GM18520 (cell line): ENCODE measurements around the gene WDR5.

Experiments
- ATAC-seq: cut with Tn5 transposase; IDR thresholded peaks from one replicate; pipeline ENCODE4 v1.9.1; 2021; ENCODE audit not compliant: unreplicated experiment

WDR5 gene

DNA sequence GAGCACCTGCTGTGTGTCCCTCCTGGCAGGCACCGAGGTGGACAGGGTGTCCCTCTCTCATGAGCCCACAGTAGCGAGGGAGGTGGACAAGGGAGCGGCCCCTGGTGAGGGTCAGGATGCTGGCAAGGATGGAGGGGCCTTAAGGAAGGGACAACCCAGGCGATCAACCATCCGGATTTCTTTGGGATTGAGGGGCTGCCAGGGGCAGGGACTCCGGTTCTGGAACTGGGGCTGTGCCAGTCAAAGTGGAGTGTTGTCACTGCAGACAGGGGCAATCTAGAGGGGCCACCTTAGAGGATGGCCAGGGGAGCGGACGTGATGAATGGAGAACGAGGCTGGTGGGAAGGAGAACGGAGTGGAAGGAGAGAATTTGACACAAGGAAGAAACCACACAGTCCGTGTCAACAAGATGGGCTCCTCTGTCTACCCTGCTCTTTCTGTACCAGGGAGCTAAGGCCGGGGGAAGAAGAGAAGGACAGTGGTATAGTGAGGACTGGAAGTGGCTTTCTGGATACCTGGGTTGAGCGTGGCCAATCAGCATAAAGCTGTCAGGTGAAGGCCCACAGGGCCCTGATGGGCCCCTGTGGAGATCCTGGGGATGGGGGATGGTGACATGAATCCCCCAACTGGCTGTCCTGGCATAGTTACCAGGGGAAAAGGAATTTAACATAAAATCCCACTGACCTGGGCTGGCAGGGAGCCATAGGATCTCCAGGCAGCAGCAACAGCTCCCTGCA is 4.2 kb upstream of the WDR5 start:
- ATAC-seq: no peak

DNA sequence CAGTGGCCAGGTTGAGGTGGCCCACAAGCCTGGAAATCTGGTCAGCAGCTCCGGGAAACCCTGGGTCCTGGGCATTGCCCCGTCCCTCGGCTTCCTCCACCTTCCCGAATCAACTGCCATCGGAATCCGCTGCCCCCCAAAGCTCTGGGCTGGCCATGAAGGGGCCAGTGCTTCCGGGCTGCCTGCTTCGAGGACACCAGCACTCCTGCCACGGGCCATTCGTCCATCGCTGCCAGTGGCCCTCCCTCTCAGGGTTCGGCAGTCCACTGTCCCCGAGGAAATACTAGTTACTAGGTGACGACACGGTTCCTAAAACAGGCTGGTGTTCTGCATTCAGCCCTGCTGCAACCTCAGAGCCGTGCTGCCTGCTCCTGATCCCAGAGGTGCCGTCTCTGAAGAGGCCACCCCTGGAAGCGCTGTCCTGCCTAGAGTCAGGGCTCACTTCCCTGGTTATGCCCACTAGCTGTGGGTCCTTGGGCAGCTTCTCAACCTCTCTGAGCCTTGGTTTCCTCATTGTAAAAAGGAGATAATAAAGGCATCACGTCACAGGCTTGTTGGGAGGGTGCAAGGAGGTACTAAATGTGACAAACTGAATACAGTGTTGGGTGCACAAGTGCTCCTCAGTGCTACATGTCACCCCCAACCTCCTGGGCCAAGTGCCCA is 3.5 kb upstream of the WDR5 start:
- ATAC-seq: no peak

DNA sequence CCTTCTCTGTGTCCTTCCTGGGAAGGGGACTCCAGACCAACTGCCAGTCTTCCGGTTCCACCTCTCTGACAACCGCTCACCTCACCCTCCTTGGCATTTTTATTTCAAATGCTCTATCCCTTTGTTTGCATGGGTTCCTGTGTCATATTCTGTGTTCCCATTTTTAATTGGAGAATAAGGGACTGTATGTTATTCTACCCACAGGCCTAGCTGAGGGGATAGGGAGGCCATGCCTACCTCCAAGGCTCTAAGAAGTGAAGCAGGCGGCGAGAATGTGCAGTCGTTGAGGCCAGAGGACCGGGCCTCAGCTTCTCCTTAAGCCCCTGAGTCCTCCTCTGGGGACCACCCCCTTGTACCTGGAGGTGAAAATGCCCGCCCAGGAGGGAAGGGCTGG is 936 bp upstream of the WDR5 start:
- no peak for ATAC-seq

DNA sequence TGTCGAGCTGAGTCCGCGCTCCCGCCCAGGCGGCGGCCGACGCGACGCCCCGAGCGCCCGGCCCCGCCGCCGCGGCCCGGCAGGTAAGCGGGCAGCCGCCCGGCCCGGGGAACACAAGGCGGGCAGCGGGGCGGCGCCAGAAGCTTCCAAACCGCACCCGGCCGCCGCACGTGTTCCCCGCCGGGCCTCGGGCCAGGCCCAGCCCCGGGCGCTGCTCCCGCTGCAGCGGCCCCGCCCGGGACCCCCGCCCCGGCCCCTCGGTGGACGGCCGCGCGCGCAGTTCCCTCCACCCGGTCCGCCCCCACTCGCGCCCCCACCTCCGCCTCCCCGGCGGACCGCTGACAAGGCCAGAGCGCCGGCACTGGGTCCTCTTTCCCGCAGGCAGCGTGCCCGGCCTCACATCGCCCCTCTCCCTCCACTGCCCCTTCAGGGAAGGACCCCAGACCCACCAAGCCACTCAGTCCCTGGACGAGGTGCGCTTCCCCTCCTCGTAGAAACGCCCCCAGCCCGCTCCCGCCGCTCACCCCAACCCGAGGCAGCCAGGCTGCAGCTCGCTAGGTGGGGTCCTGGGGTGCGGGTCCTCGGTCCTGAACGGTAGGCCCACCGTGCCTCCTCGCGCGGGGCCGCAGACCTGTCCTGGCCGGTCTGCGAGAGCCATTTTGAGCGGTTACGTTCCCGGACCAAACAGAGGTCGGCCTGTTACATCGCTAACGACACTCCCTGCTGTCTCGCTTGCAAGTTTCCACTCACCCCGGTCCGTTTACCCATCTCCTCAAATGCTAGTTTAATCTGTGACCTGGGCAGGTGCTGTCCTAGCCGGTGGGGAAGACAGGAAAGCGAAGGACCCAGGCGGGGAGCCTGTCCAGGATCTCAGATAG is 475 bp downstream of the WDR5 start:
- peak; percentile 11 for ATAC-seq

DNA sequence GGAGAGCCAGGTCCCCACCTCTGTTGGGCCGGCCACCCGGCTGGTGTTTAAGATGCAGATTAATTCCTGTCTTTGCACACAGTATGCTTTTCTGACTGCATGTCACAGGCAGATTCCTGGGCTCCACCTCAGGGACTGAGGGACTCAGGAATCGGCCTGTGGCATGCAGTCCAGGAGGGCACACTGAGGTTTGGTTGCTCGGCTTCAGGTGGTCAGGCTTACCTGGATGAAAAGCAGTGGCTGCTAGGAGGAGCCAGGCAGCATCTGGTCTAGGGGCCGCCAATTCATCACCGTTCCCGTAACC is 1.1 kb downstream of the WDR5 start:
- no peak for ATAC-seq

DNA sequence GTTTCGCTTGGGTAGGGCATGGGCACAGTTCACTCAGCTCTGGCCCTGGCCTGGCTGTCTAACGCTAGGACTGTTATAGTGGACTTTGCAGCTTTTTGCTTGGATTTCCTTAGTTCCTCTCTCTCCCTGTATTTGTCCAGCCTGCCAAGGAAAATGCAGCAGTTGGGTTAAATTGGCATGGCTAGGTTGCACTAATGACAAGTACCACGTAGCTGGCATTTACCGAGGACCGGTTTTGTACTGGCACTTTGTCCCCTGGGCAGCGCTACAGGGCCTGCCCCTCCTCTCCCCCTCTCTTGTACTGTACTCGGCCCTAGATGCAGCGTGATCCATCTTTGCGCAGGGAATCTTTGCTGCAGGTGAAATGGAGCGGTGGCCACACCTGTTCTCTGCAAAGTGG is 2.4 kb downstream of the WDR5 start:
- ATAC-seq: no peak

DNA sequence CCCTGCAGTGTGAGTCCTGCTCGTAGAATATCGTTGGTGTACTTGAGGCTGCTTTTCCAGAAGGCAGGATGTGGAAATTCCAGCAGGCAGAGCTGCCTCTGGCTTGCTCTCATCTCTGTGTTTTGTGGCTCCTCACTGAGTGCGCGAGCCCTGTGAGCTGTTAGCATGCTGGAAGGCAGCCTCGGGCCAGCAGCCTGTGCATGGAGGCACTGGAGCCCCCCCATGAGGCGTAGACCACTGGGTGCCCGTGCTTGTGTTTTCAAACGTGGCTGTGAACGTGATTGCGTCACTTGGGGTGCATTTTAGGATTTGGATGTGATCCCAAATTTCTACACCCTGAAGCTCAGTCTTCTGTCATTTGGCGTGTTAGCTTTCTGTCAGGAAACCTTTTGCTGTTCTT is 3.2 kb downstream of the WDR5 start:
- no peak for ATAC-seq

DNA sequence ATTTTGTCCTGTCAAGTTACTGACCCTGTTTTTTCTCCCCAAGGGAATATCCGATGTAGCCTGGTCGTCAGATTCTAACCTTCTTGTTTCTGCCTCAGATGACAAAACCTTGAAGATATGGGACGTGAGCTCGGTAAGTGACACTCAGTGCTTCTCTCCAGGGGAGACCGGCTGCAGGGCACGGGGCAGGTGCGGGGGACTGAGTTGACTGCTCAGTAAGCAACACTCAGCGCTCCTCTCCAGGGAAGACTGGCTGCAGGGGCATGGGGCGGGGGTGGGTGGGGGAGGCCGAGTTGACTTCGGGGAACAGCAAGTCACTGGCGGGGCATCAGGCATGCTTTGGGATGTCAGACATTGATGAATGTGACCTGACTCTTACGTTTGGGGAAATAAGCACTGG is 6.0 kb downstream of the WDR5 start:
- no peak for ATAC-seq

DNA sequence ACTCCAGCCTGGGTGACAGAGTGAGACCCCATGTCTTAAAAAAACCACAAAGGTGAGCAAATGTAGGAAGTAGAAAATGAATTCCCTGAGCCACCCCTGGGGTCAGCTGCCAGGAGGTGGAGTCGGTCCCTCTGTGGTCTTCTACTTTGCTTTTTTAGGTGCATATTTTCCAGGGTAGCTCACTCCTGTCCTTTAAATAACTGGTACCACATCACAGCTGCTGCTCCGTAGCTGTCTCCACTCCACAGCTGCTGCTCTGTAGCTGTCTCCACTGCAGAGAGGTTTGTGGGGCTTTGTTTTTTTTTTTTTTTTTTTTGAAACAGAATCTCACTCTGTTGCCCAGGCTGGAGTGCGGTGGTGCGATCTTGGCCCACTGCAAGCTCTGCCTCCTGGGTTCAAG is 8.9 kb downstream of the WDR5 start:
- ATAC-seq: no peak

DNA sequence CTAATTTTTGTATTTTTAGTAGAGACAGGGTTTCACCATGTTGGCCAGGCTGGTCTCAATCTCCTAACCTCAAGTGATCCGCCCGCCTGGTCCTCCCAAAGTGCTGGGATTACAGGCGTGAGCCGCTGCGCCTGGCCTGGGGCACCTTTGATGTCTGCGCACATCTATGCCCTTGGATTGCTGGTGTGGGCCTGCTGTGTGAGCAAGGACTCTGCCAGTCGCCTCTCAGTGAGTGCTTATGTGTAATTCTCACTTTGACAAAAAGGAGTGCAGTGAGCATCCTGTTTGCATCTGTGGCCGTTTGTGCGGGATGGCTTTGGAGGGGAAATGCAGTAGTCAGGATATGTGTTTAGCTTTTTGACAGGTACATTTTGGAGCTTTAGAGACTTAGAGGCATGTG is 9.4 kb downstream of the WDR5 start:
- no peak for ATAC-seq

DNA sequence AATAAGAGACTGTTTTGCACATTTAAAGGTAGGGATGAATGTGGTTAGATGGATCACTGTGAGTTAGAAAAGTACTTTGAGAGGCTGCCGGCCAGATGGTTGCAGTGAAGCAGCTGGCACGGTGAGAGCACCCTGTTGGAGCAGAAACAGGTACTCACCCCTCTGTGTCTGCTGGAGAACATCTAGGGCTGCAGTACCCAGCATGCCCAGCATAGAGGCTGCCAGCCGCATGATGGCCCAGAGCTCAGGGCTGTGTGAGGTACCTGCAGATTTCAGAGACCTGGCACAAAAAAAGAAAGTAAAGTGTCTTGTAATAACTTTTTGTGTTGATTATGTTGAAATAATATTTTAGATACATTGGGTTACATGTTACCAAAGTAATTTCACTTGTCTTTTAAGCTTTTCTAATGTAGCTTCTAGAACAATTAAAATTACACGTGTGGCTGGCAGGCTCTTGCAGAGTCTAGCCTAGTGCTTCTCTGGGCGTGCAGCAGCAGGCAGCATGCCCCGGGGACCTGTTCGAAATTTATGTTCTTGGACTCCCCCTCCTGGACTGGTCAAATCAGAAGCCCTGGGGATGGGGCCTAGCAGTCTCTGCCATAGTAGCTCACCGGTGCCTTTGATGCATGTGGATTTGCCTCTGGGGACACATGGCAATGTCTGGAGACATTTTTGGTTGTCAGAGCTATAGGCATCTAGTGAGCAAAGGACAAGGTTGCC is 11.1 kb downstream of the WDR5 start:
- no peak for ATAC-seq

DNA sequence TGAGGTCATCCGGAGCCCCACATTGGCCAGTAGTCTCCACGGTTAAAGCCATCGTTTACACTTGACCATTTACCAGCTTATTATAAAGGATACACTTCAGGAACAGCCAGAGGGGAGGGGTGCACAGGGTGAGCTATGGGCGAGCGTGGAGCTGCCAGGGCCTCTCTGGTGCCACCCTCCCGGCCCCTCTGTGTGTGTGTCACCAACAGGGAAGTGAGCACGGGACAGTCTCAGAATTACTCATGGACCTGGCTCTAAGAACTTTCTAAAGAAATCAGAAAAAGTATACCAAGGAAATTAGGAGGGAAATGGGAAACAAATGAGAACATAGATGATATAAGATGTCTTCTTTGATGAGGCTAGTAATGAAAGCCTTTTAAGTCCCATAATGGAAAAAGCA is 13.5 kb downstream of the WDR5 start:
- ATAC-seq: no peak

DNA sequence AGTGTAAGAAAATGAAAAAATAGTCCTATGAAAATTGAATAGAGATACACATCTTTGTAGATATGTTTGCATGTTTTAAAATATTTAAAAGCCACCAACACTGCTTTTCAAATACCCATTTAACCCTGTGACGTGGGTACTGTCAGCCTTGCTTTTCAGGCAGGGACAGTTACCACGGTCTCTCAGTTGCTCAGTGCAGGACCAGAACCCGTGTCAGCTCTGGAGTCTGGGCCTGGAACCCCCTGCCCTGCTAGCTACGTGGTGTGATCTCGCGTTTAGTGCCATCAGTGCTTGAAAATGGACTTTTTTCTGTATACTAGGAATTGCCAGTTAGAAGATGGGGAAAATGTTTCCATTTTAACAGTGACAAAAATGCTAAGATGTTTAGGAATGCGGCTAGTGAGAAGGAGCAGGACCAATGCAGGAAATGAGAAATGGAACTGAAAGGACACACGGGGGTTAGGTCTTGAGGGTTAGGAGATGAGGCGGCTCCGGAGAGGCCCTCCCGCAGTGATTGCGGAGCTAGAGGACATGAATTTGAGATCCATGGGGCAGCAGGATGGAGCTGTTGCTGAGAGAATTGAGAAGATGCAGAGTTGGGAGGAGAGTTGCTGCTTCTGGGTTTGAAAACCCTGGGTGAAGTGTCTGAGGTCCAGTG is 14.8 kb downstream of the WDR5 start:
- ATAC-seq: no peak

DNA sequence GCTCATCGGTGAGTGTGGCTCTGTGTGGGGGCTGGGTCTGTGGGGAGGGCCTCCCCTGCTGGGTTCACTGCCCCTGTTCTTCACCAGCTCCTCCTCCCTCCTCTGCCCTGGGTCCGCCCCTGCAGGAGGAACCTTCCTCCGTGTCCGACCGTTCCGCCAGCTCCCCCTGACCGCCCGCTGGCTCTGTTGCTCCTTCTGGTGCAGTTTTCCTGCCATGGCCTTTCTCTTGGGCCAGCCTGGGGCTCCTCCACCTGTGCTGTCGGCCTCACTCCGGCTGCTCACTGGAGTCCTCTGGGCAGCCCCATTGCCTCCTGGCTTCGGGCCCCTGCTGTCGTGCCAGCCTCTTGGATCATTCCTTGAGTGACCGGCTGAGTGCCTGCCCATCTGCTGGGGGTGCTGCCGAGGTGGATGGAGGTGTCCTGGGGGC is 16.2 kb downstream of the WDR5 start:
- no peak for ATAC-seq

DNA sequence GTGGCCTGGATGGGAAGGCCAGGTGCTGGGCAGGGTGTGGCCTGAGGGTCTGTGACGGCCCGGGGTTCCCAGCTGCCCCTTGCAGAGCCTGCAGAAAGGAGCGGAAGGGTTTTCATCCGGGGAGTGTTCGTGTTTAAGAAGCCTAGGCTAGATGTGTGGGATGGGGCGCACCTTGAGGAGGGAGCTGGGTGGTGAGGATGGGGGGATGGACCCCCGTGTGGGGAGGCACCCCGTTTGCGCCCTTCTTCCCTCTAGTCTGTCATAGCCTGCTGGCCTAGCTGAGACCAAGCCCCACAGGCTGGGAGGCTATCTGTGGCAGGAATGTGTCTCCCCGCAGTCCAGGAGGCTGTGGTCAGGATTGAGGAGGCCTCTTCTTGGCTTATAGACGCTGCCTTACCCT is 16.6 kb downstream of the WDR5 start:
- no peak for ATAC-seq

DNA sequence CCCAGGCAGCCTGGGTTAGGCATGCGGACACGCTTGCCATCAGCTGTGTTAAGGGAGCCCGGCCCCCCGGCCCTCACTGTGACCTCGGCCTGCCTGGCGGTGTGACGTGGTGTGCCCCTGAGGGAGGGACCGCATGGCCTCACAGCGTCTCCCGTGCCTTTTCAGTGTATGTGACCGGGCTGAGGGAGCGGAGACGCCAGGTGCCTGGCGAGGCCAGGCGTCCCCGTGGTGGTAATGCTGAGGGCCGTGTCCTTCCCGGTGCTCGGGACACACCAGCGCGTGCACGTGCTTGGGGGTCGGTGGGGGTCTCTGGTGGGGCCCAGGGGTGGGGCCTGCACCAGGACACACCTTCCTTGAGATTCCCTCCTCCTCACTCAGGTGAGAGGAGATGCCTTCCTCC is 17.6 kb downstream of the WDR5 start:
- ATAC-seq: no peak

DNA sequence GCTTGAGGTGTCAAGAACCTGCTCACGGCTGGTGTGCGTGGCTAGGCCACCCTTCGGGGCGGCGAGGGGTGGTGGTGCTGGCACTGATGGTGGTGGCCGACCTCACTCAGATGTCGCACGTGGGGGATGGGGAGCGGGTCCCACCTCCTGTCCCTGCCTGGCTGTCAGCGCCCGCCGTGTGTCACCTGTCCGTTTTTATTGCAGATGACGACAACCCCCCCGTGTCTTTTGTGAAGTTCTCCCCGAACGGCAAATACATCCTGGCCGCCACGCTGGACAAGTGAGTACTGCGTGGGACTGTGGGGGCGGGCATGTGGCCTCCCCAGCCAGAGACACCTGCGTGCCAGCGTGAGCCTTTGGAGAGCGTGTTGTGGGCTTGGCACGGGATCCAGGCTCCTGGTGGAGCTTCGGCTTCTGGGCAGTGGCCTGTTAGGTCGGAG is 18.4 kb downstream of the WDR5 start:
- ATAC-seq: no peak

DNA sequence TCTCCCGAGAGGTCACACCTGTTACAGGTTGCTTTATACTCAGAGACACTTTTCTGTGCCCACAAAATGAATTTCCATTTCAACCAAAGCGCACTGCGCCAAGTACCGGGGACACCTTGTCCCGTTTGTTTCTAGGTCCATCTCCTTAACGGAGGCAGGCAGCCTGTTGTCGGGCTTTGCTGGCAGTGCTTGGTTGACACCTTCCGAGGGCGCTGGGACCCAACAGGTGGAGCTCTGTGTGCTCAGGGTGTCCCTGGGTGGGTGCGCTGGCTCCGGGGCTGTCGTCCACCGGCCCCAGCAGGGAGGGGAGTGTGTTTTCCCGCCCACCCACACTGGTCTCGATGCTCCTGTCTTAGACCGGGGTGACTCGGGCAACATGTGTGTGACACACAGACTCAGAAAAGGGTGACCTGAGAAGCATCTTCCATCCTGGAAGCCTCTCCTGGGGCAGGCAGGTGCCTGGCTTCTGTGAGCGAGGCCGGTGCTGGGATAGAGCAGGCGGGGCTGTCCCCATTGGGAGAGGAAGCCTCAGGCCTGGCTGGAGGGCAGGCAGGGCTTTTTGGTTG is 20.0 kb downstream of the WDR5 start:
- ATAC-seq: no peak

DNA sequence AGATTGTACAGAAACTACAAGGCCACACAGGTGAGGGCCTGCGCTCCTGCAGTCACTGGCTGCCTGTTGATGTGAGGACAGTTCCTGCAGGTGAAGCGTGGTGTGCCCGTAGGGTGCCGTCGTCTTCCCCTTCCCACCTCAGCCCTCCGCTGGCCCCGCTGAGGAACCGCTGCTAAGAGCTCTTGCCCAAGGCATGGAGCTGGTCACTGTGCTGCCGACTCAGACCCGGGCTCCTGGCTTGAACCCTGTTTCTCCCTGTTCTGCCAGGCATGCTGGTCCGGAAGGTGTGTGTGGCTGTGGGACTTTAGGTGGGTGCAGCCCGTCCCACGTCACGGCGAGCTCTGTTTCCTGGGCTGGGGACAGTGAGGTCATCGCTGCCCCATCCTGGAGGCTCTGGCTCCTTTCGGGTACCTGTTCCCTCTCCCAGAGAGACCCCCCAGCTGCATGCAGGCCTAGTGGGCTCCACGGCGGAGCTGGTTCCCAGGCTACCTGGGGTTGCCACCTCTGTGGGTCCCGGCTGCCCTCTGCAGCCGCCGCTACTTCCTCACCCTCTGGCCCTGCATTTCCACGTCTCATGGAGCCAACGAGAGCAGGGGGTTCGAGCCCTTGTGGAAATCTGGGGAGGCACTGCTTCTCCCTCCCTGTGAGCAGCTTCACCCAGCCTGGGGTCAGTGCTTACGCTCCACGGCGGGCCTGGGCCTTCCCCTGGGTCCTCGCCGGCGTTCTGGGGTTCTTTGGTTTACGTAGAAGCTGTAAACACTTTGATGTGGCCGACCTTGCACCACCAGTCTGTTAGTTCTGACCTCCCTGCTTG is 20.9 kb downstream of the WDR5 start:
- ATAC-seq: no peak

DNA sequence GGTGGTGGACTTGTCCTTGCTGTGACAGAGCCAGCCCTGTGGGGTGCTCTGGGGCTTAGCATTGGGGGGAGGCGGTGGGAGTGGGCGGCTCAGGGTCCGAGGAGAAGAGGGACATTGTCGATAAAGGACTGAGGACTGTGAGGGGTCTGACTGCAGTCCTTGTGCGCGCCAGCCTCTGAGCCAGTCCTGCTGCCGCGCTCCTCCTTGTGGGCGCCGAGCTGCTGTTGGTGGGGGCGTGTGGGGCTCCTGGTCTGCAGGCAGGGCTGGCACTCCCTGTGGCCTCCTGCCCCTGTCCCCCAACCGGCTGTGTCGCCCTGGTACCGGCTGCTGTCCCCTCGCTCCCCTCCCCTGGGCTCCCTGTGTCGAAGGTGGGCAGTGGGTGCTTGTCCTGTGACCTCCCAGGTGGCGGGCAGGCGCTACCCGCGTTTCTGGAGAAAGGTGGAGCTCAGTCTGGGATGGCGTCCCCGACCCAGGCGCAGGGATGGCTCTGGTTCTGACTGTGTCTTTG is 21.6 kb downstream of the WDR5 start:
- no peak for ATAC-seq
